ENCODE data around the gene TDP1.
A peak's percentile ranks its signal among the peaks of the same experiment; 100 is the strongest.

Gene TDP1

DNA sequence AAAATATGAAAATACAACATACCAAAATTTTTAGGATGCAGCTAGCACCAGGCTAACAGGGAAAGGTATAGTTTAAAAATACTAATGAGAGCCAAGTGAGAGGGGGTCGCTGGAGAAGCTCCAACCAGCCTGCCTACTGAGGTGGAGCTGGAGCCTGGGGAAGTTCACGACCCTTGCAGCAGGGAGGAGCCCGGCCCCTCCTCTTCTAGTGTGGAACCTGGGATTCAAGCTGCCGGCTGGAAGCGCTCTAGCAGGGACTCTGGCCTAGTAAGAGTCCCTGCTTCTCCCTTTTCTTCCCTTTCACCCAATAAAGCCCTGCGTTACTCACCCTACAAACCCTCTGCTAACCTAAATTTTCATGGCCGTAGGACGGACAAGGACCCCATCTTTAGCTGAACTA lies 101.1 kb downstream of the TDP1 start:
- no peak overlapping the region for H3K4me3 ChIP-seq (ENCODE audit: low read length)
- TF ChIP-seq CTCF (conservative IDR thresholded peaks at IDR 0.05; ENCODE audit: low read depth, low read length): no peak
- no peak for DNase-seq (ENCODE audit: low read depth)

GRCh38 chr14:90058876-90059458 lies 103.2 kb downstream of the TDP1 start:
- no peak for DNase-seq (ENCODE audit: low read depth)
- no peak overlapping the region for H3K4me3 ChIP-seq (ENCODE audit: low read length)
- TF ChIP-seq CTCF (conservative IDR thresholded peaks at IDR 0.05; ENCODE audit: low read depth, low read length): no peak

DNA sequence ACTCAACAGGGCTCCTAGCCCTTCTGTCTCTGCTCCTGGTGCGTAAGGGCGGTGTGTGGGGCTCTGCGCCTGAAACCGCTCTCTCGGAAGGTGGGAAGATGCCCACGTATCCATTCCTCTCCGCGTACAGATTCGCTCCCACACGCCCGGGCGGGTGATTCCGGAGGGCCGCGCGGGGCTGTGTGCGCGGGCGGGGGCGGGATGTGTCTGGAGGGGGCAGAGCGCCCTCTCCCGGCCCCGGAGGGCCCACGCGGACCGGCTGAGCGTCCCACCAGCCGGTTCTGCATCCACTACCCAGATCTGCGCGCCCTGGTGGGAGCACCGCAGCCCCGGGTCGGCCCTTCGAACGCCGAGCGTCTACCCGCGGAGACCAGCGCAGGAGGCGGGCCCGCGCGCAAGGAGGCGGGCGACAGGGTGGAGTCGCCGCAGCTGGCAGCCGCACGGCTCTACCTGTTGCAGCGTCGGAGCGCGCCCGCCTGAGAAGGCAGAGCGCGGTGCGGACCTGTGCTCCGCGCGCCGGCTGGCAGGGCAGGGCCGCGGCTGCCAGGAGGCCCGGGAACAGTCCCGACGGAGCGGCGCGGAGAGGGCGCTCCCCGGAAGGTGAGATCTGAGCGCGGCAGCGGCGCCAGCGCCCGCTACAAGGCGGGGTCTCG lies 104.7 kb downstream of the TDP1 start:
- no peak for DNase-seq (ENCODE audit: low read depth)
- TF ChIP-seq CTCF (conservative IDR thresholded peaks at IDR 0.05; ENCODE audit: low read depth, low read length): peak; percentile 71

GRCh38 chr14:90060965-90061684 lies 105.4 kb downstream of the TDP1 start:
- peak overlapping the region; percentile 39 for H3K4me3 ChIP-seq (ENCODE audit: low read length)
- no peak for TF ChIP-seq CTCF (conservative IDR thresholded peaks at IDR 0.05; ENCODE audit: low read depth, low read length)
- no peak for DNase-seq (ENCODE audit: low read depth)

More for the DNA sequence above, 104.7 kb downstream of the TDP1 start:
- peak overlapping the region; percentile 59 for H3K4me3 ChIP-seq (ENCODE audit: low read length)

DNA sequence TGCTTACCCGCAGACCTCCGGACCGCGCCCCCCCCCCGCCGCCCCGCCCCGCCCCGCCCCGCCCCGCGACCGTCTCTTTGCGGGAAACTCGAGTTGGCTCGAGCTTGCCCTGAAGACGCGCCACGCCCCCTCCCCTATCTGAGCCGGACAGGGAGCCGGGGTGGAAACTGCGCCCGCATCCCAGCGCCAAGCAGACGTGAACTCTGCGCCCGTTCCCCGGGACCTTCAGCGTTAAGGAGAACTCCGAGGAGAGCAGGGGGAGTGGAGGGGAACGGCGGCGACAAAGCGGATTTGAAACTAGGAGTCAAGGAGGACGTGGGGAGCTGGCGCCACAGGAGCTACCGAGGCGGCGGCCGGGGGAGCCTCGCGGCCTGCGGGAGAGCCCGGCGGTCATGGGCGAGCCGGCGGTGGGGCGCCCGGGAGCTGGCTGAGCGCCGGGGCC lies 106.0 kb downstream of the TDP1 start, which contains the start of gene KCNK13:
TSS of gene KCNK13 (plus strand) at position 310 of the 442 bp plus-strand sequence. CDS start 212 bp downstream, outside the sequence.
- TF ChIP-seq CTCF (conservative IDR thresholded peaks at IDR 0.05; ENCODE audit: low read depth, low read length): no peak
- no peak for DNase-seq (ENCODE audit: low read depth)
- peak within 1 kb of the TSS; percentile 39 for H3K4me3 ChIP-seq (ENCODE audit: low read length)

GRCh38 chr14:90062127-90062794 lies 106.5 kb downstream of the TDP1 start:
- peak overlapping the region; percentile 22 for H3K4me3 ChIP-seq (ENCODE audit: low read length)
- DNase-seq (ENCODE audit: low read depth): no peak
- no peak for TF ChIP-seq CTCF (conservative IDR thresholded peaks at IDR 0.05; ENCODE audit: low read depth, low read length)
